GM18508 (cell line): ENCODE measurements around the gene TNPO2.
"Not testable (repeated sequence)": the region's sequence is repeated elsewhere in the genome, so short reads cannot be mapped to it uniquely, and the experiment has no call there.

Experiments used
- ATAC-seq: cut with Tn5 transposase; IDR thresholded peaks from one replicate; pipeline ENCODE4 v1.9.1; 2021; ENCODE audit warnings: moderate number of reproducible peaks; ENCODE audit not compliant: insufficient read depth, unreplicated experiment

TNPO2 gene

GRCh38 chr19:12681074-12681987 lies 42.4 kb downstream of the TNPO2 start, which contains the start of gene DHPS:
TSS of gene DHPS (minus strand) at chr19:12681880. CDS start at chr19:12681766, 114 bp downstream.
- ATAC-seq = no peak

DNA sequence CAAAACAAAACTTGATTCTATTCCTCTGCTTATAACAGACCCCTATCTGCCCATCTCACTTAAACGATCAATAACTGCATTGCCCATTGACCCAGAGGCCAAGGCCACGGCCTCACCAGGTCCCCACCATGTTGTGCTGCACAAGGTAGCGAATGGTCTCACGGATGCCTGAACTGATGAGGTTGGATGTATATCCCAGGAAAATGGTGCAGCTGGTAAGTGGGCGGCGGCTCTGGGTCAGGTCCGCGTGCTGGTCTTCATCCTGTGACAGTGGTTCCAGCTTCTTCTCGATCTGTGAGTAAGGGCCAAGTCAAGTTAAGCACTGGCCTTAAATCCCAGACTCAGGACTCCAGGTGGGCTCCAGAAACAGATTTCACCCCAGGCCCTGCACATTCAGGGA lies 43.7 kb downstream of the TNPO2 start:
- ATAC-seq = no peak

DNA sequence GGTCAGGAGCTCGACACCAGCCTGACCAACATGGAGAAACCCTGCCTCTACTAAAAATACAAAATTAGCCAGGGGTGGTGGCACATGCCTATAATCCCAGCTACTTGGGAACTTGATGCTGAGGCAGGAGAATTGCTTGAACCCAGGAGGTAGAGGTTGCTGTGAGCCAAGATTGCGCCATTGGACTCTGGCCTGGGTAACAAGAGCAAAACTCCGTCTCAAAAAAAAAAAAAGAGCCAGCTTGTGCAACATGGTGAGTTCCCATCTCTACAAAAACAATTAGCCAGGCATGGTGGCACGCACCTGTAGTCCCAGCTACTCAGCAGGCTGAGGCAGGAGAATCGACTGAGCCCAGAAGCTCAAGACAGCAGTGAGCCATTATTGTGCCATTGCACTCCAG lies 45.7 kb downstream of the TNPO2 start:
- ATAC-seq = not testable (repeated sequence)

GRCh38 chr19:12676928-12677327 lies 46.8 kb downstream of the TNPO2 start:
- no peak for ATAC-seq

GRCh38 chr19:12676384-12676792 lies 47.3 kb downstream of the TNPO2 start:
- ATAC-seq = no peak

- no peak for ATAC-seq
Measured at GRCh38 chr19:12675940-12676339, 47.8 kb downstream of the TNPO2 start.

- ATAC-seq = no peak
Measured at GRCh38 chr19:12675399-12675798, 48.3 kb downstream of the TNPO2 start.

DNA sequence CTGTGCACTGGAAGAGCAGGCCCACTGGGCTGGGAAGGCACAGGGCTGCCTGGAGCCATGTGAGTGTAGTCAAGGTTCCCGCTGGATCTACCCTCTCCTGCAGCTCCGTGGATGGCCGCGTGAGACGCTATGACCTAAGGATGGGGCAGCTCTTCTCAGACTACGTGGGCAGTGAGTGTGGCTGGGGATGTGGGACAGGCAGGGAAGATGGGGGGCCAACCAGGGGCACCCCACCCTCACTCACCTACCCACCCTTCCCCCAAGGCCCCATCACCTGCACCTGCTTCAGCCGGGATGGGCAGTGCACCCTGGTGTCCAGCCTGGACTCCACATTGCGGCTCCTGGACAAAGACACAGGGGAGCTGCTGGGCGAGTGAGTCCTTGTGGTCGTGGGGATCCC lies 51.0 kb downstream of the TNPO2 start:
- no peak for ATAC-seq

- no peak for ATAC-seq
Measured at GRCh38 chr19:12670159-12670928, 53.4 kb downstream of the TNPO2 start.

GRCh38 chr19:12669270-12670158 lies 54.2 kb downstream of the TNPO2 start:
- no peak for ATAC-seq

GRCh38 chr19:12668932-12669269 lies 54.8 kb downstream of the TNPO2 start:
- no peak for ATAC-seq

- no peak for ATAC-seq
Measured at GRCh38 chr19:12668346-12668745, 55.4 kb downstream of the TNPO2 start.

DNA sequence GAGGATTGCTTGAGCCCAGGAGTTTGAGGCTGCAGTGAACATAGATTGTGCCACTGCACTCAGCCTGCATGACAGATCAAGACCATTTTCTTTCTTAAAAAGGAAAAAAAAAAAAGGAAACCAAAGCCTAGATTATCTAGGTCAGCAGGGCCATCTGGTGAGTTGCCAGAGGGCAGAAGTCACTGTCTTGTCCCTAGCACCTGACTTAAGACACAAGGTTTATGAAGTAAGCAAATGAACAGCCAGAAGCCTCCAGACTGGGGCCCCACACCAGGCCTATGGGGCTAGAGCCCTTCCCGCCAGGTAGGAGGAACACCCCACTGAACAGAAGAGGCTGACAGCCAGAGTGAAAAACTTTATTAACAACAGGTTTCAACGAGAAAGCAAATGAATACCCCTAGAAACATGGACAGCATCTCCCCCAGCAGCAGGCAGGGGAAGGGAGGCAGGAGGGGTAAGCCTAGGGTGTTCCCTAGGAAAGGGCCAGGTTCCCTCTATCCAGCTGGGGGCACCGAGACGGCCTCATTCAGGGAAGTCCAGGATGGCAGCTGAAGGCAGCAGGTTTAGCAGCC lies 55.9 kb downstream of the TNPO2 start:
- ATAC-seq = no peak

GRCh38 chr19:12666265-12667048 lies 57.3 kb downstream of the TNPO2 start, which contains the start of the genes MAN2B1 and WDR83:
TSS of gene MAN2B1 (minus strand) at chr19:12666742. CDS start at chr19:12666701, 41 bp downstream.
TSS of gene WDR83 (plus strand) at chr19:12666807. CDS start at chr19:12669791, 2,984 bp downstream.
- ATAC-seq = no peak

DNA sequence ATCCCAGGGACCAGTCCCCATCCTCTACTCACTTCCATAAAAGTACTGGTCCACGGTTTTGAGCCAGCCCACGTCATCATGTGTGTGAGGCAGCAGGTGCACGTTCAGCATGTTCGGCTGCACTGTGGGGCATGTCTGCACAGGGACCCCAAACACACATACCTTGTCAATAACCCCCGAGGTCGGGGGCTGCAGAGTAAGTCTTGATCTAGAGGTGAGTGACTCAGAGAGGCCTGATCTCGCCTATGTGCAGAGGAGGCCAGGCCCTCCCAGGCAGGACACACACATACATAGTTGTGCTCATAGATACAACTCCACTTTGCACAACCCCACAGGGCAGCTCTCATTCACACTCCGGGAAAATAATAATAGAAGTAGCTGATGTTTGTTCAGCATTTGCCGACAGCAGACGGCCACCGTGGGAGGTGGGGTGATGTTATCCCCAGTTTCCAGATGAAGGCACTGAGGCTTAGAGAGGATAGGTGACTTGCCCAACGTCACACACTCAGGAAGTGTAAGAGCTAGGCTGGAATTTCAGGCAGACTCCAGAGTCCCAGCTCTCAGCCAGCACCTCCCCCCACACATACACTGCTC lies 58.0 kb downstream of the TNPO2 start:
- ATAC-seq = no peak

DNA sequence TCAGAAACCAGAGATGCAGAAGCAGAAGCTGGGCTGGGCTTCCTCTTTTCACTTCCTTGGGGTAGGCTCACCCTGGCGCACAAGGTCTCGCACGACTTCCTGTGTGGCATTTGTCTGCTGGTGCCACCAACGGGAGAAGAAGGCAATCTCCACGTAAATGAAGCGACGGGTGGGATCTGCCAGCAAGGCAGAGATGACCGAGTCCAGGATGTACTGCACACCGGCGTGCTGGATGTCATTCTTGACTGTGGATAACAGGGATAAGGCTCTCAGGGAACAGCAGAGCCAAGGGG lies 58.5 kb downstream of the TNPO2 start:
- ATAC-seq = no peak

DNA sequence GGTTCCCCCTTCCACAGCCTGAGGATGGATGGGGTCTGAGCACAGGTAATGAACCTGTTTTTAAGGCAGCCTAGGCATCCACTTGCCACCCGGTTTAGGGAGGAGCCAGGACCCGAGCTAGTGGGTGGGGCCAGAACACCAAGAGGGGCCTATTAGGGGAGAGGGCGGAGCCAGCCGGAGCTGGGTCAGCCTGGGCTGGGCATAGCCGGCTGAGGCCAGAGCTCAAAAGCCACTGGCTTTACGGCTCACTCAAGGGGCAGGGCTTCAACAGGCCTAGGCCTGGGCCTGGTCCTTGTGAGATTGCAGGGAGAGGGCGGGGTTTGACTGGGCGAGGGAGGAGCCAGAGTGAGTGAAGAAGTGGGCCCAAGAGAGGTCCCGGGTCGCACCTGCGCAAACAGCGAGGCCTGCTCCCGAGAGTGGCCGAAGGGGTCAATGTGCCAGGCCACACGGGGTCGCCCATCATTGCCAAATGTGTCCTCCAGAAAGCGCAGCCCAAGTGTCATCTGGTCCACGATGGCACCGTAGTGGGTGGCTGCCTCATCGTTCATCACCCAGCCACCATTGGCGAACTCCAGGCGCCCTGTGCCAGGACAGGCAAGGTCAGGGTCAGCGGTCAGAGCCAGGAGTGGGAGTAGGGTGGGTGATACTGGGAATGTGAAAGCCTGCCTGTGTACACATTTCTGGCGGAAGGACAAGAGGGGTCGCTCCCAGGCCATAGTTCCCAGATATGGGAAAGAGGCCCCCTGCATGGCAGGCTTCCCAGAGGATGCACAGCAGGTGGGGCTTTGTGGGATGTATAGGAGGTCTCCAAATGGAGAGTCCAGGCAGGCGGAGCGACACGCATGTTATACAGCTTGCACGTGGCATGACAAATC lies 59.1 kb downstream of the TNPO2 start:
- no peak for ATAC-seq

GRCh38 chr19:12660980-12661379 lies 62.8 kb downstream of the TNPO2 start:
- ATAC-seq = no peak
